ENCODE data around the gene ROBO3.
A peak's percentile ranks its signal among the peaks of the same experiment; 100 is the strongest.

ROBO3 gene

GRCh38 chr11:124917115-124917637 is 51.9 kb downstream of the ROBO3 start:
- peaks cover 7 to 40% of the 10 kb centered on the region in 2 experiments for H3K4me1 ChIP-seq (ENCODE audit: control insufficient read depth in 1 of 2, insufficient read depth in 1 of 2, low read depth in 1 of 2, low read length in 1 of 2)
- H3K4me3 ChIP-seq (ENCODE audit: low read depth in 1 of 2, low read length in 1 of 2), result no peak overlapping the region
- H3K27me3 ChIP-seq, result peaks cover 16% of the 10 kb centered on the region
- H3K27ac ChIP-seq, result peak overlapping the region; percentile 65
- H3K36me3 ChIP-seq, result no peaks in the 10 kb centered on the region
- no peak for TF ChIP-seq CTCF (IDR thresholded peaks at IDR 0.05)
- no peaks in the 10 kb centered on the region for H3K9me3 ChIP-seq

DNA sequence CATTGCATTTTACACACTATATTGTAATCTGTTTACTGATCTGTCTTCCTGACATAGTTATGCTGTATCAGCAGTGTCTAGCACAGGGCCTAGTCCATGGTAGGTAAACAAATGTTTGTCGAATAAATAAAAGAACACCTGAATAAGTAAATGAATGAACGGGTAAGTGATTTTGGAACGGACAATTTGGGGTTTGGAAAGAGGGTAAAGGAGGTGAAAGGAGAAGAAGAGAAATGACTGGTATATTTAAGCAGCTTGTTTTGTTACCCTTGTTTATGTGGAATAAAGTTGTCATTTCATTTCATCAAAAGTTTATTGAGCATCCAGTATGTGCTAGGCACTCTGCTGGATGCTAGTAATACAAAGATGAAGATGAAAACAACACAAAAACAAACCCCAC is 53.7 kb downstream of the ROBO3 start, which contains the start of gene HEPN1:
TSS of gene HEPN1 (plus strand) at position 301 of the 400 bp plus-strand sequence.
- peaks cover 27% of the 10 kb centered on the region for H3K27me3 ChIP-seq
- no peak for TF ChIP-seq CTCF (IDR thresholded peaks at IDR 0.05)
- H3K36me3 ChIP-seq, result no peaks in the 10 kb centered on the region
- H3K27ac ChIP-seq, result peak within 1 kb of the TSS; percentile 65
- peaks cover 7 to 40% of the 10 kb centered on the region in 2 experiments for H3K4me1 ChIP-seq (ENCODE audit: control insufficient read depth in 1 of 2, insufficient read depth in 1 of 2, low read depth in 1 of 2, low read length in 1 of 2)
- no peaks in the 10 kb centered on the region for H3K9me3 ChIP-seq
- H3K4me3 ChIP-seq (ENCODE audit: low read depth in 1 of 2, low read length in 1 of 2), result no peak within 1 kb of the TSS

DNA sequence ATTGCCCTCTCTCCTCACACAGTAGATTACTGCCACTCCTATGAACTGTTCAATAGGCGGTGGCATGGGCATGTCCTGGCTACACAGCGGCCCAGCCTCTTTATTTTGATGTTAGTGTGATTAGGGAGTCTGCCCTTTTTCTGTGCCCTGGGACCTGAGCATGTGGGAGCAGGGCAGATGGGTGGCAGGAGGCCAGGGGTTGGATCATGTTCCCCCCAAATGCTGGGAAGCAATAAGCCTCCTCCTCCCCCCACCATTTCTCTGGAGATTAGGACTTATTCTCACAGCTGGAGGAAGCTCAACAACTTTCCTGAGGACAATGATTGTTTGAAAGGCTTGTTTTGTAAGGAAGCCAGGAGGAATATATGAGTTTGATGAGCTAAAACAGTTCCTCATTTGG is 54.7 kb downstream of the ROBO3 start:
- no peak for TF ChIP-seq CTCF (IDR thresholded peaks at IDR 0.05)
- Histone ChIP-seq H3K27ac (no peak overlapping the region), H3K4me3 (ENCODE audit: low read depth in 1 of 2, low read length in 1 of 2) (no peak overlapping the region), H3K4me1 (ENCODE audit: control insufficient read depth in 1 of 2, insufficient read depth in 1 of 2, low read depth in 1 of 2, low read length in 1 of 2) (peaks cover 7 to 40% of the 10 kb centered on the region in 2 experiments), H3K27me3 (peaks cover 27% of the 10 kb centered on the region), H3K36me3 (no peaks in the 10 kb centered on the region), H3K9me3 (no peaks in the 10 kb centered on the region)

DNA sequence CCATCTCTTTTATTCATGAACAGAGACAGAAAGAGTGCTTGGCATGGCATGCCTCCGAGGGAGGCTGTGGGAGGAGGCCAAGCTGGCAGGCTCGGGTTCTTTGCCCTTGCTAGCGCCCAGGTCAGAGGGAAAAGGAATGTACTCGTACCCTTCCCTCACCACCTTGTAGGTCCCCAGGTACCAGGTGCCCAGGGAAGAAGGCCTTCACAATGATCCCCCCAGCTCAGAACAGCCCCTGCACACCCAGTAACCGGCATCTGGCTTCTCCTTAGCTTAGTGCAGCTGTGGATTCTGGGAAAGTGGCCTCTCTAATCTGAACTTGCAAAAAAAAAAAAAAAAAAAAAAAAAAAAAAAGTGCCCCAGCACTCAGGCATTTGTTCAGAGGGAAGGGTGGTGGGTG is 55.1 kb downstream of the ROBO3 start:
- H3K27me3 ChIP-seq, result peaks cover 27% of the 10 kb centered on the region
- no peak overlapping the region for H3K27ac ChIP-seq
- peaks cover 7 to 40% of the 10 kb centered on the region in 2 experiments for H3K4me1 ChIP-seq (ENCODE audit: control insufficient read depth in 1 of 2, insufficient read depth in 1 of 2, low read depth in 1 of 2, low read length in 1 of 2)
- H3K4me3 ChIP-seq (ENCODE audit: low read depth in 1 of 2, low read length in 1 of 2), result peak overlapping the region; percentile 60 to 70
- TF ChIP-seq CTCF (IDR thresholded peaks at IDR 0.05), result no peak
- no peaks in the 10 kb centered on the region for H3K36me3 ChIP-seq
- H3K9me3 ChIP-seq, result no peaks in the 10 kb centered on the region

DNA sequence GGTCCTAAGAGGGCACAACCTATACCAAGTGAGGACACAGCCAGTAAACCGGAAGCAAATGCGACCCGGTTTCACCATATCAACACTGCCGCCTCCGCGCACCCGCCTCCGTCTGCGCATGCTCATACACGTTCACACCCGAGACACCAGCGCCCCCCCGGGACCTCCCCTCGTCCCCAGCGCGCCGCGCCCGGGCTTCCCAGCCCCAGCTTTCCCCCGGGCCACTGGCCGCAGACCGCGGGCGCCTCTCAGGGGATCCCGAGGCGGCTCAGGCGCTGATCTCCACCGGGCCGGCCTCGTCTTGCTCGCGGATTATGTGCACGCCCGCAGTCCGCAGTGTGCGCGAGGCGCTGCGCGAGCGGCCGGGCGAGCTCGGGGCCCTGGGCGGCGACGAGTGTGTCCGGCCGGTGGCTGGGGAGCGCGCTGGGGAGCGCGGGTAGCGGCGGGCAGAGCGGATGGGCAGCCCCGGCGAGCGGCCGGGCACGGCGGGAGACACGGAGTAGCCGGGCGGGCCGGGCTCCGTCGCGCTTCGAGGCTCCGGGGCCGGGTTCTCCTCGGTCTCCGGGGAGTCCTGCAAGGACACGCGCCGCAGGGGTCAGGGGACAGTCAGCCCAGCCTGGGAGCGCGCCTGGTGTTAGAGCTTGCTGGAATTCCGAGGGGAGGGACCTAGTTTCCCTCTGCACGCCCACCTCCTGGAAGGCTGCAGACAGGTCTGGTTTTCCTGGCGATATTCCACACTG is 55.8 kb downstream of the ROBO3 start:
- TF ChIP-seq CTCF (IDR thresholded peaks at IDR 0.05), result no peak
- Histone ChIP-seq H3K4me1 (ENCODE audit: control insufficient read depth in 1 of 2, insufficient read depth in 1 of 2, low read depth in 1 of 2, low read length in 1 of 2) (peaks cover 7 to 40% of the 10 kb centered on the region in 2 experiments), H3K9me3 (no peaks in the 10 kb centered on the region), H3K27ac (peak overlapping the region; percentile 62), H3K36me3 (no peaks in the 10 kb centered on the region), H3K27me3 (peaks cover 27% of the 10 kb centered on the region), H3K4me3 (ENCODE audit: low read depth in 1 of 2, low read length in 1 of 2) (peak overlapping the region; percentile 60 to 70)
